ENCODE data around the gene NRP1.

DNA sequence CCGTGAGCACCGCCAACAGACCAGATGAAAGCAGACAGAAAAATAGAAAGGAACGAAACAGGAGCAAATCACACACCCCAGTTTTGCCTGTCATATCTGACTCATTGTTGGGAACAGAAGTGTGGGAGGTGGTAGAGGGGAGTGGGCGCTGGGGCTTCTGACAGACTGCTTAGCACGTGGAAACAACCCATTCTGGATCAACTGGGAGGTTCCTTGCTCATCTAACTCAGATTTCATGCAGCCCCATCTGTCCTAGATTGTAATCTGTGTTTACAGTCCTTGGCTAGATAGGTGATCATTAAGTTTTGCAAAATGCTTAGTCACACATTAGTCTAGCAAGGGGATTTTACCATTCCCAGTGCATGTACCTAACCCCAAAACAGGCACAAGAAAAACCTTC lies 154.1 kb downstream of the NRP1 start:
- TF ChIP-seq CTCF (IDR thresholded peaks at IDR 0.05) = no peak
- no peak for TF ChIP-seq POLR2A (IDR thresholded peaks at IDR 0.05)

Data from lower leg skin (tissue), 3 donors.